ENCODE results near the gene SEC31B. TPM values are rescaled to one million over a fixed set of nuclear protein-coding genes. Genes with fewer than 3 reads are reported as not detected.

Gene SEC31B
- total RNA-seq, 4 donors from 2014 or later: 9.3 to 36.9 (median 12.7) TPM

Other genes starting within 250 kb of the SEC31B start
- gene BLOC1S2, start 233.2 kb downstream of the SEC31B start, total RNA-seq: 10 to 100 TPM; 11.7 to 49.6 (median 36.2) TPM
- not detected for gene PKD2L1, start 189.6 kb downstream of the SEC31B start, total RNA-seq
- gene SCD, start 172.6 kb downstream of the SEC31B start, total RNA-seq: 10 to 100 TPM; 24.3 to 53.9 (median 49.7) TPM
- under 1 TPM in 1 of 4 donors, not detected in 3; 0.34 TPM for gene WNT8B, start 56.9 kb downstream of the SEC31B start, total RNA-seq
- gene NDUFB8, start 10.0 kb upstream of the SEC31B start, total RNA-seq: 100 to 1,000 TPM; 156 to 176 (median 164) TPM
- gene HIF1AN, start 16.1 kb upstream of the SEC31B start, total RNA-seq: 10 to 100 TPM; 13.5 to 43.5 (median 22.1) TPM
- not detected for gene PAX2, start 225.7 kb upstream of the SEC31B start, total RNA-seq

All from suprapubic skin (tissue), 4 donors.